HepG2 (cell line): ENCODE measurements around the gene ZFP1. TPM values are rescaled to one million over a fixed set of nuclear protein-coding genes. Genes with fewer than 3 reads are reported as not detected.

ENCODE experiments used
- ATAC-seq: fragments of 200-7000 bp; cut with Tn5 transposase; 3 replicates; pipeline ENCODE4 v1.9.1; 2020; ENCODE audit warnings: mild to moderate bottlenecking, moderate library complexity
- BruUV-seq: library from RNA; stranded (reverse); fragments of 400-500 nt; replicated peaks from 2 replicates; lab custom pipeline; 2021; lab: Mats Ljungman, UMichigan
- CTCF ChIA-PET: fragments of 300-600 bp; formaldehyde crosslinking; extraction: SDS; loops from one replicate; lab custom pipeline; 2021; ENCODE audit warnings: low total read pairs, inconsistent platforms, low intra/inter-chr PET ratio; lab: Yijun Ruan, JAX
- POLR2A ChIA-PET: fragments of 350-600 bp; sonication (Branson Sonifier 250); formaldehyde crosslinking; loops from one replicate; lab custom pipeline; 2020; ENCODE audit warnings: antibody characterized with exemption, inconsistent platforms; lab: Yijun Ruan, JAX
- DNase-seq: peaks from one replicate; pipeline ENCODE4 v3.0.0-alpha.2; 2015; ENCODE audit warnings: low spot score
- FAIRE-seq: peaks from 3 replicates; lab custom pipeline; 2011; peaks lifted over from hg19 to GRCh38; lab: Jason Lieb, UNC
- H2AFZ ChIP-seq: one replicate; pipeline ENCODE4 v1.6.1; 2011; ENCODE audit warnings: low read length, inconsistent platforms
- H3K27ac ChIP-seq: fragments of 300-600 bp; 3 replicates; pipeline ENCODE4 v1.8.0; 2011; ENCODE audit warnings: mixed run types, mild to moderate bottlenecking, mixed read lengths, low read length, inconsistent platforms; ENCODE audit not compliant: insufficient read depth; ENCODE audit errors: extremely low read length
- H3K27me3 ChIP-seq, 2 experiments: fragments of 200-600 bp in 1 of 2; 2 replicates in 1 of 2; 3 replicates in 1 of 2; pipeline versions ENCODE4 v1.6.0 to v1.8.0; 2011; ENCODE audit warnings: low read length in 2 of 2, mild to moderate bottlenecking in 2 of 2, moderate library complexity in 2 of 2, inconsistent platforms in 1 of 2; ENCODE audit not compliant: insufficient read depth in 2 of 2, control insufficient read depth in 1 of 2
- H3K36me3 ChIP-seq, 2 experiments: fragments of 200-600 bp in 1 of 2; replicated peaks in 1 of 2; 2 replicates in 1 of 2; 3 replicates in 1 of 2; pipeline versions ENCODE4 v1.5.1 to v1.8.0; 2011; ENCODE audit warnings: low read length in 2 of 2, inconsistent platforms in 1 of 2; ENCODE audit not compliant: insufficient read depth in 2 of 2, control insufficient read depth in 1 of 2
- H3K4me1 ChIP-seq: 2 replicates; pipeline ENCODE4 v1.5.1; 2012; ENCODE audit warnings: low read length, inconsistent platforms; ENCODE audit not compliant: insufficient read depth
- H3K4me2 ChIP-seq: 2 replicates; pipeline ENCODE4 v1.6.0; 2011; ENCODE audit warnings: low read depth, low read length, inconsistent platforms
- H3K4me3 ChIP-seq, 3 experiments: fragments of 200-600 bp in 1 of 3; sonication (generic), shearing (Covaris generic) in 1 of 3; replicated peaks in 1 of 3; 2 replicates each; pipeline ENCODE4 v1.5.1; 2011 to 2016; ENCODE audit warnings: low read length in 3 of 3, inconsistent platforms in 2 of 3, low read depth in 2 of 3, mild to moderate bottlenecking in 2 of 3, control low read depth in 1 of 3, mixed read lengths in 1 of 3; ENCODE audit not compliant: insufficient read depth in 1 of 3
- H3K79me2 ChIP-seq: one replicate; pipeline ENCODE4 v1.6.1; 2011; ENCODE audit warnings: low read length, inconsistent platforms; ENCODE audit not compliant: insufficient read depth
- H3K9ac ChIP-seq: 2 replicates; pipeline ENCODE4 v1.6.0; 2011; ENCODE audit warnings: mild to moderate bottlenecking, low read depth, low read length, inconsistent platforms; ENCODE audit not compliant: insufficient read depth
- H3K9me3 ChIP-seq: 2 replicates; pipeline ENCODE4 v1.5.1; 2012; ENCODE audit warnings: mild to moderate bottlenecking, low read length
- H4K20me1 ChIP-seq: 2 replicates; pipeline ENCODE4 v1.6.0; 2011; ENCODE audit warnings: inconsistent platforms, mild to moderate bottlenecking, low read length, moderate library complexity; ENCODE audit not compliant: insufficient read depth
- MEIS2 ChIP-seq: sonication (generic); formaldehyde crosslinking; IDR thresholded peaks from 2 replicates; pipeline ENCODE4 v1.9.0; 2021; ENCODE audit warnings: mild to moderate bottlenecking, missing genetic modification reagents
- MTA1 ChIP-seq: sonication (generic); formaldehyde crosslinking; IDR thresholded peaks from 2 replicates; pipeline ENCODE4 v1.4.0; 2020; ENCODE audit warnings: missing genetic modification reagents, mild to moderate bottlenecking, borderline replicate concordance
- REXO4 ChIP-seq: sonication (generic); formaldehyde crosslinking; IDR thresholded peaks from 2 replicates; pipeline ENCODE4 v1.8.0; 2022; ENCODE audit warnings: missing genetic modification reagents, mild to moderate bottlenecking, borderline replicate concordance
- ZFY ChIP-seq: sonication (generic); formaldehyde crosslinking; IDR thresholded peaks from 2 replicates; pipeline ENCODE4 v1.4.0; 2020; ENCODE audit warnings: missing genetic modification reagents
- ZNF138 ChIP-seq: sonication (generic); formaldehyde crosslinking; IDR thresholded peaks from 2 replicates; pipeline ENCODE4 v1.5.0; 2020; ENCODE audit warnings: mild to moderate bottlenecking, low read depth, missing genetic modification reagents
- ZNF331 ChIP-seq: sonication (generic); formaldehyde crosslinking; IDR thresholded peaks from 2 replicates; pipeline ENCODE4 v1.4.0; 2020; ENCODE audit warnings: missing genetic modification reagents
- ZNF749 ChIP-seq: sonication (generic); formaldehyde crosslinking; IDR thresholded peaks from 2 replicates; pipeline ENCODE4 v1.8.0; 2022; ENCODE audit warnings: mild to moderate bottlenecking, missing genetic modification reagents, moderate library complexity, borderline replicate concordance
- WGBS: methylation state at CpG from one replicate; pipeline ENCODE4 v1.1.6; 2017; ENCODE audit warnings: low lambda C conversion rate; 5-methylcytosine and 5-hydroxymethylcytosine counted together
- in situ Hi-C: cut with HindIII; loops from 2 replicates; pipeline ENCODE4 v1.10.0; 2017; ENCODE audit warnings: low pct_unique_long_range_greater_than_20kb; ENCODE audit not compliant: extremely low pct_ligation_motif_present
- intact Hi-C: fragments of 100-400 bp; cut with micrococcal nuclease; formaldehyde crosslinking; loops from one replicate; pipeline ENCODE4 v1.10.0; 2022; ENCODE audit not compliant: unreplicated experiment
- polyA plus RNA-seq, 8 experiments: library from polyadenylated mRNA; depleted of rRNA in 3 of 8; stranded (reverse) in 7 of 8; unstranded in 1 of 8; fragments of >200 nt; fragmentation: Illumina TruSeq in 4 of 8; extraction: Trizol in 4 of 8; gene quantifications; 2 replicates each; pipeline versions ENCODE4 v1.2.1 to v1.2.3, GENCODE V29; 2011 to 2016; ENCODE audit warnings: low read depth in 4 of 8, missing spikeins in 1 of 8, mixed read lengths in 1 of 8; ENCODE audit not compliant: insufficient read depth in 1 of 8
- total RNA-seq, 5 experiments: library from RNA; depleted of rRNA; stranded (reverse); fragments of >200 nt; fragmentation: Illumina TruSeq; extraction: Trizol; gene quantifications; 2 replicates each; pipeline ENCODE4 v1.2.3, GENCODE V29; 2016; ENCODE audit warnings: low read depth in 1 of 5
- TF ChIP-seq, protein P1 (sequence below): sonication (generic); formaldehyde crosslinking; IDR thresholded peaks from 2 replicates; pipeline ENCODE4 v1.4.0; 2020; ENCODE audit warnings: missing genetic modification reagents, borderline replicate concordance
- TF ChIP-seq, protein P2 (sequence below): sonication (generic); formaldehyde crosslinking; IDR thresholded peaks from 2 replicates; pipeline ENCODE4 v1.4.0; 2020; ENCODE audit warnings: mild to moderate bottlenecking, missing genetic modification reagents

Gene ZFP1
- total and polyA plus RNA-seq, 2 of the 13 experiments (the other 11 are each of a cell fraction or from before 2014, with no cell fraction given) = 8.3 to 14.0 TPM

DNA sequence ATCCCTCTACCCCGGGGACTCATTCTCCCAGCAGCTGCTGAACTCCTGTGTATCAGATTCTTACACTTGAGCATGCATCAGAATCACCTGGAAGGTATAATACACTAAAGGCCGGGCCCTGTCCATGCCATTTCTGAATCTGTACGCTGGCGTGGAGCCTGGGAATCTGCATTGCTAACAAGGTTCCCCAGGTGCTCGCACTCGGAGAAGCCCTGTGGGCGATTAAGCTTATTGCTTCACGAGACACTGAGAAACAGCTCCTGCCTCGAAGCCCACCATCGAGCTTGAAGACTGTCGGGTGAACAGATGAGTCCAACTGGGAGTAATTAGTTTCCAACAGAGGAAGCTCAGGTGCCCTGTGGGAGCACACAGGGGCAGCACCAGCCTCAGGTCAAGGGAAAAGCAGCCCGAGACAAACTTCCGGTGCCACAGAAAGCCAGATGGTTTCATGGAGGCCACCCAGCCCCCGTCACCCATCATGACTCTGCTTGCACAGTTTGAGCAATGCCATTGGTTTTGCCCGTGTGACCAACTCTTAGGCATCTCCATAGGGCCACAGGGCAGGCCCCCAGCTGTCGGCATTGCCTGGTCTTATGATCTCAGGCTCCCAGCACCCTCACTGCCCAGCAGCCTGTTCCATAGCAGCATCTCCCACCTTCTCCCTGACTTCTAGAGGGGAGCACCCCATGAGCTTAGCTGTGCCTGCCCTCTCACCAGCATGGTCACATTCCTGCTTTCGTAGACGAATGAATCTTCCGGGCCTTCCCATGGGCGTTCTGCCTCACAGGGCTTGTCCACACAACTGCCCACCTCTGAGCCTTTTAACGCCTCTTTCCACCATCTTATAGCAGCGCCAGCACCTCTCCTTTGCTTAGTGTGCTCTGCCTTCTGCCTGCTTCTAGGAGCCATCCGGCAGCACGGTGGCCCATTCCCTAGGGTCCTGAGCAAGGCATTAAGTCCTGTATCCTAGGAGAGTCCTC, 47.8 kb downstream of the ZFP1 start:
- FAIRE-seq = no peak
- no peaks in the 10 kb centered on the region for H3K36me3 ChIP-seq
- no TSS peak for BruUV-seq
- H3K27me3 ChIP-seq = peaks cover 11 to 49% of the 10 kb centered on the region in 2 experiments
- CTCF ChIA-PET = no interaction called here
- WGBS = 62% methylated on average over 20 of the region's 24 CpGs
- ATAC-seq = no peak; the same call in 2 of the 3 replicates
- no peak for DNase-seq
- peaks cover 27% of the 10 kb centered on the region for H3K4me1 ChIP-seq
- no peak overlapping the region for H2AFZ ChIP-seq
- H3K4me3 ChIP-seq = no peak overlapping the region
- H3K79me2 ChIP-seq = no peaks in the 10 kb centered on the region
- no peaks in the 10 kb centered on the region for H3K9me3 ChIP-seq
- in situ Hi-C loops = loop anchor here (5.0 to 25.0 kb wide), 2 partner anchors 191 to 566 kb away; no protein-coding TSS in a partner anchor
- no peaks in the 10 kb centered on the region for H4K20me1 ChIP-seq
- no peak overlapping the region for H3K9ac ChIP-seq
- no peak overlapping the region for H3K4me2 ChIP-seq
- POLR2A ChIA-PET = no interaction called here
- no peak overlapping the region for H3K27ac ChIP-seq
- intact Hi-C loops = loop anchor here (5.0 kb wide), 1 partner anchor 36 kb away; no protein-coding TSS in a partner anchor
- TF ChIP-seq ZNF749 (CRISPR knock-in tag) (no peak), REXO4 (no peak)
- TF ChIP-seq, protein P1, sequence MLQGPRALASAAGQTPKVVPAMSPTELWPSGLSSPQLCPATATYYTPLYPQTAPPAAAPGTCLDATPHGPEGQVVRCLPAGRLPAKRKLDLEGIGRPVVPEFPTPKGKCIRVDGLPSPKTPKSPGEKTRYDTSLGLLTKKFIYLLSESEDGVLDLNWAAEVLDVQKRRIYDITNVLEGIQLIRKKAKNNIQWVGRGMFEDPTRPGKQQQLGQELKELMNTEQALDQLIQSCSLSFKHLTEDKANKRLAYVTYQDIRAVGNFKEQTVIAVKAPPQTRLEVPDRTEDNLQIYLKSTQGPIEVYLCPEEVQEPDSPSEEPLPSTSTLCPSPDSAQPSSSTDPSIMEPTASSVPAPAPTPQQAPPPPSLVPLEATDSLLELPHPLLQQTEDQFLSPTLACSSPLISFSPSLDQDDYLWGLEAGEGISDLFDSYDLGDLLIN (CRISPR knock-in tag) = no peak

DNA sequence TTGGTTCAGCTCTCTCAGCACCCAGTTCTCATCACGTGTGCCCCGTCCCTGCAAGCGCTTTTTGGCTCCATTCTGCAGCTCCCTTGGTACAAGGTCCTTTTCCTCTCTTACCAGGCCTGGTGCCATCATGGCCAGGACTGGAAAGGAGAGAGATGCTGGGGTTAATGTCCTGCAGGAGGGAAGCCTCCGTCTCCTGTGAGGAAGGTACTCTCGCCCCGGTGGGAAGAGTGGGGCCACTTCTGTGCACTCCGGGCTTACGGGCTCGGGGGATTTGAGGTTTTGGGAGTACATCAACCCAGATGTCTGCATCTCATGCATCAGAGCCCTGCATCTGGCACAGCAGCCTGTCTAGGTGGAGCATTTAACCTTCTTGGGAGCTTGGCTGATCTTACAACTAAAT, 48.5 kb downstream of the ZFP1 start:
- Histone ChIP-seq H3K27me3 (peaks cover 11 to 53% of the 10 kb centered on the region in 2 experiments), H3K9me3 (no peaks in the 10 kb centered on the region), H3K36me3 (no peaks in the 10 kb centered on the region), H4K20me1 (no peaks in the 10 kb centered on the region), H3K27ac (no peak overlapping the region), H3K9ac (no peak overlapping the region), H2AFZ (no peak overlapping the region), H3K4me3 (no peak overlapping the region), H3K4me2 (no peak overlapping the region), H3K4me1 (peaks cover 27% of the 10 kb centered on the region), H3K79me2 (no peaks in the 10 kb centered on the region)
- DNase-seq (no peak), FAIRE-seq (no peak), ATAC-seq (no peak)
- 69% methylated on average over 9 of the region's 9 CpGs for WGBS
- intact Hi-C loops (loop anchor here (5.0 kb wide), 1 partner anchor 35 kb away; no protein-coding TSS in a partner anchor), in situ Hi-C loops (loop anchor here (5.0 to 25.0 kb wide), 2 partner anchors 190 to 565 kb away; no protein-coding TSS in a partner anchor)
- CTCF ChIA-PET = interaction anchor here (1.2 kb wide), 1 partner anchor 206 kb away, joined by 3 read pairs; no protein-coding TSS in a partner anchor
- no TSS peak for BruUV-seq
- POLR2A ChIA-PET = no interaction called here
- no peak for TF ChIP-seq ZNF331 (CRISPR knock-in tag)
- no peak for TF ChIP-seq MTA1 (CRISPR knock-in tag)
- no peak for TF ChIP-seq MEIS2
- no peak for TF ChIP-seq ZNF138 (CRISPR knock-in tag)
- TF ChIP-seq, protein P2, sequence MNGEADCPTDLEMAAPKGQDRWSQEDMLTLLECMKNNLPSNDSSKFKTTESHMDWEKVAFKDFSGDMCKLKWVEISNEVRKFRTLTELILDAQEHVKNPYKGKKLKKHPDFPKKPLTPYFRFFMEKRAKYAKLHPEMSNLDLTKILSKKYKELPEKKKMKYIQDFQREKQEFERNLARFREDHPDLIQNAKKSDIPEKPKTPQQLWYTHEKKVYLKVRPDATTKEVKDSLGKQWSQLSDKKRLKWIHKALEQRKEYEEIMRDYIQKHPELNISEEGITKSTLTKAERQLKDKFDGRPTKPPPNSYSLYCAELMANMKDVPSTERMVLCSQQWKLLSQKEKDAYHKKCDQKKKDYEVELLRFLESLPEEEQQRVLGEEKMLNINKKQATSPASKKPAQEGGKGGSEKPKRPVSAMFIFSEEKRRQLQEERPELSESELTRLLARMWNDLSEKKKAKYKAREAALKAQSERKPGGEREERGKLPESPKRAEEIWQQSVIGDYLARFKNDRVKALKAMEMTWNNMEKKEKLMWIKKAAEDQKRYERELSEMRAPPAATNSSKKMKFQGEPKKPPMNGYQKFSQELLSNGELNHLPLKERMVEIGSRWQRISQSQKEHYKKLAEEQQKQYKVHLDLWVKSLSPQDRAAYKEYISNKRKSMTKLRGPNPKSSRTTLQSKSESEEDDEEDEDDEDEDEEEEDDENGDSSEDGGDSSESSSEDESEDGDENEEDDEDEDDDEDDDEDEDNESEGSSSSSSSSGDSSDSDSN (CRISPR knock-in tag) = no peak
- TF ChIP-seq ZFY = no peak
